Upper lobe of left lung (tissue), 4 donors: ENCODE measurements around the gene DLL1.

Source experiments
- CTCF ChIP-seq, 6 experiments: fragments of 450-650 bp in 4 of 6; fragments of 200-600 bp in 2 of 6; sonication (generic) in 2 of 6; IDR thresholded peaks; one replicate each; pipeline ENCODE4 v1.5.1; 2016 to 2019; ENCODE audit warnings: antibody characterized with exemption in 6 of 6
- POLR2A ChIP-seq, 4 donors: fragments of 450-650 bp; IDR thresholded peaks; one replicate each; pipeline ENCODE4 v1.5.1; 2016 to 2017; ENCODE audit warnings: antibody characterized with exemption in 4 of 4, mild to moderate bottlenecking in 2 of 4

- TF ChIP-seq CTCF (IDR thresholded peaks at IDR 0.05), result no peak
- TF ChIP-seq POLR2A (IDR thresholded peaks at IDR 0.05), result no peak
Observed at GRCh38 chr6:170276369-170277057, 14.4 kb downstream of the DLL1 start.
